ENCODE results near the gene CDH11. TPM values are rescaled to one million over a fixed set of nuclear protein-coding genes. Genes with fewer than 3 reads are reported as not detected.

Gene CDH11, protein sequence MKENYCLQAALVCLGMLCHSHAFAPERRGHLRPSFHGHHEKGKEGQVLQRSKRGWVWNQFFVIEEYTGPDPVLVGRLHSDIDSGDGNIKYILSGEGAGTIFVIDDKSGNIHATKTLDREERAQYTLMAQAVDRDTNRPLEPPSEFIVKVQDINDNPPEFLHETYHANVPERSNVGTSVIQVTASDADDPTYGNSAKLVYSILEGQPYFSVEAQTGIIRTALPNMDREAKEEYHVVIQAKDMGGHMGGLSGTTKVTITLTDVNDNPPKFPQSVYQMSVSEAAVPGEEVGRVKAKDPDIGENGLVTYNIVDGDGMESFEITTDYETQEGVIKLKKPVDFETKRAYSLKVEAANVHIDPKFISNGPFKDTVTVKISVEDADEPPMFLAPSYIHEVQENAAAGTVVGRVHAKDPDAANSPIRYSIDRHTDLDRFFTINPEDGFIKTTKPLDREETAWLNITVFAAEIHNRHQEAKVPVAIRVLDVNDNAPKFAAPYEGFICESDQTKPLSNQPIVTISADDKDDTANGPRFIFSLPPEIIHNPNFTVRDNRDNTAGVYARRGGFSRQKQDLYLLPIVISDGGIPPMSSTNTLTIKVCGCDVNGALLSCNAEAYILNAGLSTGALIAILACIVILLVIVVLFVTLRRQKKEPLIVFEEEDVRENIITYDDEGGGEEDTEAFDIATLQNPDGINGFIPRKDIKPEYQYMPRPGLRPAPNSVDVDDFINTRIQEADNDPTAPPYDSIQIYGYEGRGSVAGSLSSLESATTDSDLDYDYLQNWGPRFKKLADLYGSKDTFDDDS
- not detected for total RNA-seq

DNA sequence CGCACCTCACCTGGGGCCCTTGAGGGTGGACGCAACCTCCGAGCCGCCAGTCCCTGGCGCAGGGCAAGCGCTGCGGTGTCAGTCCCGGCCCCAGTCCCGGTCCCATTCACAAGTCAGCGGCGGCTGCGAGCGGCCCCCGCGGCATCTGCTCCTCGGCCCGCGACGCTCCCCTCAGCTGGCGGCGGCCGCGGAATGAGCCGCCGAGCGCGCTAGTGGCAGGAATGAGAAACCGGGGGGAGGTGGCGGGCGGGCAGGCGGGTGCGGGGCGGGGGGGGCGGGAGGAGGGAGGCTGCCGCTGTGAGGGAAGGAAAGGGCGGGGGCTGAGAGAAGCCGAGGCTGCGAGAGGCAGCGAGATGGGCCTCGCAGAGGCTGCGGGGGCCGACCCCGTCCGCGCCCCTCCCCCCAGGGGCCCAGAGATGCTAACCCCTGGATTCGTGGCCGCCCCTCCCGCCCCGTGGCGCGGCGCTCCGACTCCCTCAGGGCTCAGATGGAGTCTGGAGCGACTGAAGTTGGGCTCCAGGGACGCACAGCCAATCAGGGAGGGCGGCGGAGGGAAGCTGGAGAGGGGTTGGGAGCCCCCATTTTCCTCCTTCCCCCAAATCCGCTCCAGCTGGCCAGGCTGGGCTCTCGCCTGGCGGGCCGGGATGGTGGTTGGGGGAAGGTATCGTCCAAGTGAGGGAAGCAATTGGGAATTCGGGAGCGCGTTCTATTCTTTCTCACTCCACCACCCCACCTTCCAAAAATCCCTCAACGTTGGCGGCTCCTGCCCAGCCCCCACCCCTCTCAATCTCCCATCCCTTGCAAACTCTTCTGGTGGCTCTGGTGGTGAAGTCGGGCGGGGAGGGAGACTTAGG lies at the start of gene CDH11:
TSS of gene CDH11 (minus strand) at position 194 of the 854 bp plus-strand sequence. CDS start 117,194 bp downstream, outside the sequence.
- peaks cover 2% of the 10 kb centered on the region for H3K4me1 Mint-ChIP-seq (ENCODE audit: low read depth)
- no peaks in the 10 kb centered on the region for H3K9me3 Mint-ChIP-seq
- no peaks in the 10 kb centered on the region for H3K36me3 Mint-ChIP-seq (ENCODE audit: low read depth)
- intact Hi-C loops (cut with micrococcal nuclease): loop anchor here (10.0 kb wide), 1 partner anchor 203 kb away; no protein-coding TSS in a partner anchor
- CTCF ChIA-PET: no interaction called here
- H3K27me3 Mint-ChIP-seq (ENCODE audit: low read depth): peaks cover 47% of the 10 kb centered on the region
- DNase-seq: no peak
- no peak within 1 kb of the TSS for H3K4me3 Mint-ChIP-seq
- H3K27ac Mint-ChIP-seq: no peak within 1 kb of the TSS

DNA sequence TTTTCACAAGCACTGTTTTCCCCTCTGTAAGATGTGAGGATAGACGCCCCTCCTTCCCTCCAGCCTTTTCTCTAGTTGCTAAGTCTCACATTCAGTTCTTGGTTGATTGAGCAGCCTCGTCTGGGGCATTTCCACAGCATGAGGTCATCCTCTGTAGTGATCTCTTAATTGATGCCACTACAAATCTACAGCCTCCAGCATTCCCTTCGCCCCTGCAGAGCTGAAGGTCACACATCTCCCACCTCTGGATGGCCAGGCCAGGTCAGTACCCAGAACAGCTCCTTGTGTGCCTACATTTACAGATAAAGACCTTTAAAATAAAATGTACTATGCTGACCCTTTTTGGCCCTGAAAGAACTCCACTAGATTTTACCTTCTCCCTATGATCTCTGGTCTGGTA lies 32.5 kb upstream of the CDH11 start:
- H3K9me3 Mint-ChIP-seq: peaks cover 9% of the 10 kb centered on the region
- no peak overlapping the region for H3K27ac Mint-ChIP-seq
- H3K4me3 Mint-ChIP-seq: no peak overlapping the region
- CTCF ChIA-PET: no interaction called here
- intact Hi-C loops (cut with micrococcal nuclease): no loop called here
- no peak for DNase-seq
- no peaks in the 10 kb centered on the region for H3K4me1 Mint-ChIP-seq (ENCODE audit: low read depth)
- H3K27me3 Mint-ChIP-seq (ENCODE audit: low read depth): no peaks in the 10 kb centered on the region
- no peaks in the 10 kb centered on the region for H3K36me3 Mint-ChIP-seq (ENCODE audit: low read depth)

DNA sequence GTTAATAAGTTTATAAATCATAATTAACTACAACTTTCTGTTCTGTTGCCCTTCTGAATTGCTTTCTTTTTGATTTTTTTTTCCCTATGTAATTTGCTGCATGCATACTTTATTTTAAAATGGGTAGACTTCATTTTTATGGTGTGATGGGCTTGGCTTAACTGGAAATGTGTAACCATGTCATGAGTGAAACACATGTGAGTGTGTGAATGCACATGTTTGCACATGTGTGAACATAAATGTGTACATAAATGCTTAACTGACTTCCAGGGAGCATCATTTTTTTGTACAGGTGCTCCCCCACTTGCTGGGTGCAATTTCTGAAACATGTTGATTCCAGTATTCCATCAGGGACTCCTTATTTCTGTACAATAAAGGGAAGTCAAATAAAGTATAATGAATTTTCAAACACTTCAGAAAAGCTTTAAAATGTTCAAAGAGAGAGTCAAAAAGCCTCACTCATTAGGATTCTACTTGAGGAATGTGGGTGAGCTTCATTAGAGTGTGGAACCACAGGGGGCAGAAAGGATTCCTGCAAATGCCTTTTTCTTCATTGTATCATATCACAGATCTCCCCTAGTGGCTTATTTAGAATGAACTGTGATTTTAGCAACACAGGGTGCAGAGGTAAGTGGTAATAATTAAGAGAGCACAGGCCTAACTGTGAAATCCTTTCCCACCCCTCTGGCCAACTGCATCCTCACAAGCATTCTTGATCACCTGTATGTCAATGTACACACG lies 31.7 kb upstream of the CDH11 start:
- CTCF ChIA-PET: no interaction called here
- no peak overlapping the region for H3K27ac Mint-ChIP-seq
- DNase-seq: no peak
- no peaks in the 10 kb centered on the region for H3K4me1 Mint-ChIP-seq (ENCODE audit: low read depth)
- H3K4me3 Mint-ChIP-seq: no peak overlapping the region
- H3K36me3 Mint-ChIP-seq (ENCODE audit: low read depth): no peaks in the 10 kb centered on the region
- intact Hi-C loops (cut with micrococcal nuclease): no loop called here
- H3K9me3 Mint-ChIP-seq: peaks cover 9% of the 10 kb centered on the region
- H3K27me3 Mint-ChIP-seq (ENCODE audit: low read depth): no peaks in the 10 kb centered on the region

DNA sequence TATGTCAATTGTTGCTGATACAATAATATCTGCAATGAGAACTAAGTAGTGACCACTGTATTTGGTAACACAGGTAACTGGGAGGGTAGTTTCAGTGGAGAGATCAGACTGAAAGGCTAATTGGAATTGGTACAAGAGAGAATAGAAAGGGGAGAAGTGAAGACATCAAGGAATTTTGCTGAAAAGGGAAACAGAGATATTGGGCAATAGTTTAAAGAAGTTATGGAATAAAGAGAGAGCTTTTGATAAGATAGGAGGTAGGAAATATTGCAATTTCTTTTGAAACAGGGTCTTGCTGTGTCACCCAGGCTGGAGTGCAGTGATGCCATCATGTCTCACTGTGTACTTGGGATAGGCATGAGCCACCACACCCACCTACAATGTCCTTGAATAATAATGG lies 26.9 kb upstream of the CDH11 start:
- CTCF ChIA-PET: no interaction called here
- DNase-seq: no peak
- H3K4me1 Mint-ChIP-seq (ENCODE audit: low read depth): no peaks in the 10 kb centered on the region
- intact Hi-C loops (cut with micrococcal nuclease): no loop called here
- H3K4me3 Mint-ChIP-seq: no peak overlapping the region
- H3K27me3 Mint-ChIP-seq (ENCODE audit: low read depth): no peaks in the 10 kb centered on the region
- H3K9me3 Mint-ChIP-seq: peaks cover 3% of the 10 kb centered on the region
- H3K27ac Mint-ChIP-seq: no peak overlapping the region
- no peaks in the 10 kb centered on the region for H3K36me3 Mint-ChIP-seq (ENCODE audit: low read depth)

DNA sequence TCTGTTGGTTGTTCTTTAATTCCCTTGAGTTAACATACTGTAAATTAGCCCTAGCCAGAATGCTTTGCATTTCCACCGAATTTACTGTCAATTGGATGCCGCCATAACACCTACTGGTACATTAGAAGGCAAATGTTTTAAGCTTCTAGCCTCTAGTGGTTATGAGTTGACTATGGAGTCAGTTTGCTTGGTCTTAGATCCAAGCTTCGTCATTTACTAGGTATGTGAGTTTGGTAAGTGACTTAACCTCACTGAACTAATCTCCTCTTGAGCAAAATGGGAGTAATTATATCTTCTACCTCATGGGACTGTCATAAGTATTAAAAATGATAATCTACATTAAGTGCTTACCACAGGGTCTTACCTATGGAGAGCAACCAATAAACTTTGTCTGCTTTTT lies 20.4 kb upstream of the CDH11 start:
- no peak overlapping the region for H3K27ac Mint-ChIP-seq
- CTCF ChIA-PET: no interaction called here
- intact Hi-C loops (cut with micrococcal nuclease): no loop called here

DNA sequence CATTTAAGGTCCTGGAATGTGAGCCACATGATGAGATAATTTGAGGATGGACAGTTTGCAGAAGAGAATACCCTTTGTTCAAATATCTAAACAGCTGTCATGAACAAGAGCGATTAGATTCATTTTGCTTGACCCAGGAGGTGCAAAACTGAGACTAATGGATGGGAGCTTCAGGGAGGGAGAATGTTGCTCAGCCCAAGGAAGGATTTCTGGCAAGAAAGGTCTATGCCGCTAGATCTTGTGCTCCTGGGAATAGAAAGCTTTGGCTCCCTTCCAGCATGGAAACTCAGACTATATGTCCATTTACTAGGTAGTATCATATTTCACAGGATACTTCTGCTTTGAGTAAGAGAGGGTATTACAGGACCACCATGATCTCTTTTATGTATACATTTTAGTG lies 14.8 kb upstream of the CDH11 start:
- no peak overlapping the region for H3K27ac Mint-ChIP-seq
- no peaks in the 10 kb centered on the region for H3K4me1 Mint-ChIP-seq (ENCODE audit: low read depth)
- CTCF ChIA-PET: no interaction called here
- DNase-seq: no peak
- no peak overlapping the region for H3K4me3 Mint-ChIP-seq
- H3K36me3 Mint-ChIP-seq (ENCODE audit: low read depth): no peaks in the 10 kb centered on the region
- no peaks in the 10 kb centered on the region for H3K27me3 Mint-ChIP-seq (ENCODE audit: low read depth)
- peaks cover 4% of the 10 kb centered on the region for H3K9me3 Mint-ChIP-seq
- intact Hi-C loops (cut with micrococcal nuclease): no loop called here

More for the DNA sequence above, 20.4 kb upstream of the CDH11 start:
- Mint-ChIP-seq H3K4me3 (no peak overlapping the region), H3K4me1 (ENCODE audit: low read depth) (no peaks in the 10 kb centered on the region), H3K9me3 (peaks cover 4% of the 10 kb centered on the region), H3K27me3 (ENCODE audit: low read depth) (no peaks in the 10 kb centered on the region), H3K36me3 (ENCODE audit: low read depth) (no peaks in the 10 kb centered on the region)
- no peak for DNase-seq

DNA sequence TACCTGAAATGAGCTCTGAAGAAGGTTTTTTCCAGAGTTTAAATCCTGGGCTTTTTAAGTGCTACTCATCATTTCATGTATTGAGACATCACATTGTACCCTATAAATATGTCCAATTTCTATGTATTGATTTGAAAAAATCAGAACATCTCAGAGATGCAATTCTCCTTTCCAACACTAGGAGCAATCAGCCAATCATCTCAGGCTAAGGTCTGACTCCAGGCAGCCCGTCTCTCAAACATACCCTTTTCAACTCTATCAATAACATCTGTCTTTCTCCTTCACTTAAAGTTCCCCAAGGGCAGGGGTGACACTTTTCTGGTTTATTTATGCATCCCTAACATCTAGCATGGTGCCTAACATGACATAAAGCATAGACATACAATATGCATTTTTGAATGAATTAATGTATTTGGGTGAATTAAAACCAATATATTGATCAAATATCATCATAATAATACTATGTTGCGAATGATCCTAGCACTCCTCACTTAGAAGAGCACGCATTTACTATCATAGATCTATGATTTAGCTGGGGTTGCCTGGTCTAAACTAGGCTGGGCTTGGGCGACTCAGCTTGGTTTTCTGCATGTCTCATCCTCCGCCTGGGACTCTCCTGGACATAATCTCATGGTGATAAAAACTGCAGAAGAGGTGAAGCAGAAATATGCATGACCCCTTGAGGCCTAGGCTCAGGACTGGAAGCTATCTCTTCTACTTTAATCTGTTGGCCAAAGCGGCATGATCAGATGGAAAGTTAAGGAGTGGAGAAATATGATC lies 5.2 kb upstream of the CDH11 start:
- H3K4me3 Mint-ChIP-seq: no peak overlapping the region
- intact Hi-C loops (cut with micrococcal nuclease): loop anchor here (10.0 kb wide), 1 partner anchor 198 kb away; no protein-coding TSS in a partner anchor
- H3K27me3 Mint-ChIP-seq (ENCODE audit: low read depth): peaks cover 22% of the 10 kb centered on the region
- CTCF ChIA-PET: no interaction called here
- no peaks in the 10 kb centered on the region for H3K4me1 Mint-ChIP-seq (ENCODE audit: low read depth)
- H3K9me3 Mint-ChIP-seq: no peaks in the 10 kb centered on the region
- no peak for DNase-seq
- no peak overlapping the region for H3K27ac Mint-ChIP-seq
- H3K36me3 Mint-ChIP-seq (ENCODE audit: low read depth): no peaks in the 10 kb centered on the region

DNA sequence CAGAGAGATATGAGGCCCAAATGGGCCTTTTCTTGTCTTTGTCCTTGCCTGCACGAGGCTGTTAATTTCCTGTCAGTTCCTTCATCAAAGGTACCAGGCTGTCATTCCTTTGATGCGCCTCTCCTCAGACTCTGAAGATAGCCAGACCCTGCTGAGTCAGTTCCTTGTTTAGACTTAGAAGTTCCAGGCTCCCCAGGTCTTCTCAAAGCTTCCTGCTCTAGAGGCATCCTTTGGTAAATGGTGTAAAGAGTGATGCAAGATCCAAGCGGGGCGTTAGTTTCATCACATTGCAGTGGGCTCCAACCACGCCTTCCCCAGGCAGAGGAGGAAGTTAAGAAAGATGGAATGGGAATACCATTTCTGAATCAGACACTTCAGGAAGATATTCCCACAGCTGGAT lies 4.0 kb upstream of the CDH11 start:
- intact Hi-C loops (cut with micrococcal nuclease): loop anchor here (10.0 kb wide), 1 partner anchor 199 kb away; no protein-coding TSS in a partner anchor
- Mint-ChIP-seq H3K36me3 (ENCODE audit: low read depth) (no peaks in the 10 kb centered on the region), H3K9me3 (no peaks in the 10 kb centered on the region), H3K27ac (no peak overlapping the region), H3K4me3 (no peak overlapping the region), H3K27me3 (ENCODE audit: low read depth) (peaks cover 27% of the 10 kb centered on the region), H3K4me1 (ENCODE audit: low read depth) (peaks cover 2% of the 10 kb centered on the region)
- CTCF ChIA-PET: interaction anchor here (0.7 kb wide), 1 partner anchor 8 kb away, joined by 3 read pairs; no protein-coding TSS in a partner anchor
- no peak for DNase-seq

DNA sequence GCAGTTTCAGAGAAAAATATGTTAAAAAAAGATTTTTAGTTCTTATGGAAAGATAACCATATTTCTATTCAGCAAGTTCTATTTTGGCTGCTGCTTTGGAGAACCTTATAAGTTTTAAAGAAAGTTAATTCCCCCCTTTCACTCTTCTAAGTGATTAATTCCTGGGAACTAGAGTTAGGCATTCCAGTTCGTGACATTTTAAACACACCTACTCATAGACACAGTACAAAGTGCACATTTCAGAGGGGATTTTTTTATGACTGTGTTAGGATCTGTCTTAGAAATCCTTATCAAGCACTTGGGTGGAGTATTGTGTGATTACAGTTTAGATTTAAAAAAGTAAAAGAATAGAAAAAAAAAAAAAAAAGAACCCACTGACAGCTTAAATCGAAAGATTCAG lies 3.5 kb upstream of the CDH11 start:
- Mint-ChIP-seq H3K27me3 (ENCODE audit: low read depth) (peaks cover 29% of the 10 kb centered on the region), H3K36me3 (ENCODE audit: low read depth) (no peaks in the 10 kb centered on the region), H3K4me3 (no peak overlapping the region), H3K27ac (no peak overlapping the region), H3K4me1 (ENCODE audit: low read depth) (peaks cover 2% of the 10 kb centered on the region), H3K9me3 (no peaks in the 10 kb centered on the region)
- CTCF ChIA-PET: interaction anchor here (0.7 kb wide), 1 partner anchor 8 kb away, joined by 3 read pairs; no protein-coding TSS in a partner anchor
- intact Hi-C loops (cut with micrococcal nuclease): loop anchor here (10.0 kb wide), 1 partner anchor 199 kb away; no protein-coding TSS in a partner anchor
- DNase-seq: no peak

DNA sequence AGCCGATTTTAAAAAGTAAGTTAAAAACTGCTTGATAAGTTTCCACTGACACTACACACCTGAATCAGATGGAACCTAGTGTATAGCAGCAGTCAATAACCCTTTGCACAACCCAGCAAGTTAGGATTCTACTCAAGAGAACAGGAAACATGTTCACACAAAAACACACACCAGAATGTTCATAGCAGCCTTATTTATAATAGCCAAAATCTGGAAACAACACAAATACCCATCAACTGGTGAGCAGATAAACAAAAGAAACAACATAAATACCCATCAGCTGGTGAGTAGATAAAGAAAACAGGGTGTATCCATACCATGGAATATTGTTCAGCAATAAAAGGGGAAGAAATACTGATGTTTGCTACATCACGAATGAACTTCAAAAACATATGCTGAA lies 2.7 kb upstream of the CDH11 start:
- Mint-ChIP-seq H3K4me1 (ENCODE audit: low read depth) (peaks cover 2% of the 10 kb centered on the region), H3K27me3 (ENCODE audit: low read depth) (peaks cover 33% of the 10 kb centered on the region), H3K36me3 (ENCODE audit: low read depth) (no peaks in the 10 kb centered on the region), H3K4me3 (no peak overlapping the region), H3K27ac (no peak overlapping the region), H3K9me3 (no peaks in the 10 kb centered on the region)
- CTCF ChIA-PET: no interaction called here
- DNase-seq: no peak
- intact Hi-C loops (cut with micrococcal nuclease): loop anchor here (10.0 kb wide), 1 partner anchor 200 kb away; no protein-coding TSS in a partner anchor

DNA sequence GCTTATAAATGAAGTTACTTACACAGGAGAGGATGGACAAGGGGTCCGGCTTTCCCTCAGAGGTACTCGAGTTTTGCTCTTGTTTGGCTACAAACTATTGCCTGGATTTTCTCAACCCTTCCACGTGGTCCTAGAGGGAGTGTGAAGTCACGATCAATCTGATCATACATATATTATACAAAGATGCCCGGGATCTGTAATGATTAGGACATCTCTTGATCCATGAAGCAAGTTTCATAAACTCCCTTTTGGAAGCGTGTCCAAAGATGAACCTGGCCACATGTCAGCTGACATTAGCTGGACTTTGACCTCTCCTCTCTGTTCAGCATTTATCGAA lies 2.3 kb upstream of the CDH11 start:
- intact Hi-C loops (cut with micrococcal nuclease): loop anchor here (10.0 kb wide), 1 partner anchor 201 kb away; no protein-coding TSS in a partner anchor
- CTCF ChIA-PET: no interaction called here
- Mint-ChIP-seq H3K9me3 (no peaks in the 10 kb centered on the region), H3K27me3 (ENCODE audit: low read depth) (peaks cover 36% of the 10 kb centered on the region), H3K27ac (no peak overlapping the region), H3K4me1 (ENCODE audit: low read depth) (peaks cover 2% of the 10 kb centered on the region), H3K36me3 (ENCODE audit: low read depth) (no peaks in the 10 kb centered on the region), H3K4me3 (no peak overlapping the region)
- DNase-seq: no peak

Data from activated naive CD4-positive, alpha-beta T cell treated with anti-CD3 and anti-CD28 coated beads for 36 hours (primary cell).